Measurements from ENCODE around the gene KAT8.

The KAT8 gene

GRCh38 chr16:31105677-31106213, 11.7 kb upstream of the KAT8 start:
- peaks cover 6% of the 10 kb centered on the region for H3K27me3 ChIP-seq (replicated peaks; ENCODE audit: insufficient read depth, low read length)
- H3K9me3 ChIP-seq (replicated peaks; ENCODE audit: insufficient read depth, low read length), result no peaks in the 10 kb centered on the region
- peaks cover 19% of the 10 kb centered on the region for H3K79me2 ChIP-seq (ENCODE audit: low read length)
- H3F3A ChIP-seq (ENCODE audit: insufficient read depth, low read length), result peaks cover 17% of the 10 kb centered on the region
- peak overlapping the region; percentile 76 for H2AFZ ChIP-seq (ENCODE audit: low read length)
- no peak overlapping the region for H3K4me3 ChIP-seq (ENCODE audit: low read length)
- no peaks in the 10 kb centered on the region for H3K9me2 ChIP-seq (replicated peaks; ENCODE audit: insufficient read depth, low read length)
- peak overlapping the region; percentile 44 for H3K4me2 ChIP-seq (ENCODE audit: low read depth, low read length)
- TF ChIP-seq EZH2 (optimal IDR thresholded peaks at IDR 0.05; ENCODE audit: low read depth, low read length) (no peak), CTCF (IDR thresholded peaks at IDR 0.05; ENCODE audit: low read length) (peak; percentile 62)
- no peak overlapping the region for H3K9ac ChIP-seq (ENCODE audit: low read length)
- no peaks in the 10 kb centered on the region for H3K36me3 ChIP-seq (replicated peaks; ENCODE audit: insufficient read depth, low read length)
- 0 out of 2 replicates have a peak, but pooled peaks cover 11% of the 10 kb centered on the region for H3K4me1 ChIP-seq (ENCODE audit: low read length)
- no peak overlapping the region for H3K27ac ChIP-seq (ENCODE audit: low read length)
- peak; percentile 67 for DNase-seq
- no peaks in the 10 kb centered on the region for H4K20me1 ChIP-seq (ENCODE audit: insufficient read depth, low read length)

- H3K27me3 ChIP-seq (replicated peaks; ENCODE audit: insufficient read depth, low read length), result no peaks in the 10 kb centered on the region
- H3K9me3 ChIP-seq (replicated peaks; ENCODE audit: insufficient read depth, low read length), result no peaks in the 10 kb centered on the region
- DNase-seq, result no peak
- no peak overlapping the region for H3K9ac ChIP-seq (ENCODE audit: low read length)
- 0 out of 2 replicates have a peak overlapping the region, but pooled peaks have one; percentile 10 for H3K4me3 ChIP-seq (ENCODE audit: low read length)
- peak overlapping the region; percentile 76; the same call in 1 of the 2 replicates for H3K27ac ChIP-seq (ENCODE audit: low read length)
- 0 out of 2 replicates have a peak overlapping the region, but pooled peaks have one; percentile 84 for H2AFZ ChIP-seq (ENCODE audit: low read length)
- no peak for TF ChIP-seq CTCF (IDR thresholded peaks at IDR 0.05; ENCODE audit: low read length)
- TF ChIP-seq EZH2 (optimal IDR thresholded peaks at IDR 0.05; ENCODE audit: low read depth, low read length), result no peak
- TF ChIP-seq EZH2phosphoT487 (IDR thresholded peaks at IDR 0.05; ENCODE audit: low read length), result no peak
- peaks cover 17% of the 10 kb centered on the region for H3F3A ChIP-seq (ENCODE audit: insufficient read depth, low read length)
- H3K36me3 ChIP-seq (replicated peaks; ENCODE audit: insufficient read depth, low read length), result no peaks in the 10 kb centered on the region
- no peaks in the 10 kb centered on the region for H4K20me1 ChIP-seq (ENCODE audit: insufficient read depth, low read length)
- 0 out of 2 replicates have a peak, but pooled peaks cover 11% of the 10 kb centered on the region for H3K4me1 ChIP-seq (ENCODE audit: low read length)
- H3K79me2 ChIP-seq (ENCODE audit: low read length), result peaks cover 19% of the 10 kb centered on the region
- peak overlapping the region; percentile 97; the same call in 1 of the 2 replicates for H3K4me2 ChIP-seq (ENCODE audit: low read depth, low read length)
- no peaks in the 10 kb centered on the region for H3K9me2 ChIP-seq (replicated peaks; ENCODE audit: insufficient read depth, low read length)
These were observed 10.7 kb upstream of the KAT8 start for GRCh38 chr16:31106509-31107464.

- Histone ChIP-seq H4K20me1 (ENCODE audit: insufficient read depth, low read length) (no peaks in the 10 kb centered on the region), H3K79me2 (ENCODE audit: low read length) (peaks cover 19% of the 10 kb centered on the region), H2AFZ (ENCODE audit: low read length) (peak overlapping the region; percentile 84), H3K27ac (ENCODE audit: low read length) (peak overlapping the region; percentile 76; the same call in 1 of the 2 replicates), H3K4me3 (ENCODE audit: low read length) (peak overlapping the region; percentile 98; the same call in 1 of the 2 replicates), H3K9me2 (replicated peaks; ENCODE audit: insufficient read depth, low read length) (no peaks in the 10 kb centered on the region), H3K27me3 (replicated peaks; ENCODE audit: insufficient read depth, low read length) (no peaks in the 10 kb centered on the region), H3K36me3 (replicated peaks; ENCODE audit: insufficient read depth, low read length) (no peaks in the 10 kb centered on the region), H3K9ac (ENCODE audit: low read length) (no peak overlapping the region; the same call in 1 of the 2 replicates), H3K4me1 (ENCODE audit: low read length) (0 out of 2 replicates have a peak, but pooled peaks cover 11% of the 10 kb centered on the region), H3K9me3 (replicated peaks; ENCODE audit: insufficient read depth, low read length) (no peaks in the 10 kb centered on the region), H3F3A (ENCODE audit: insufficient read depth, low read length) (peaks cover 17% of the 10 kb centered on the region), H3K4me2 (ENCODE audit: low read depth, low read length) (peak overlapping the region; percentile 97)
- TF ChIP-seq CTCF (IDR thresholded peaks at IDR 0.05; ENCODE audit: low read length) (no peak), EZH2phosphoT487 (IDR thresholded peaks at IDR 0.05; ENCODE audit: low read length) (no peak), EZH2 (optimal IDR thresholded peaks at IDR 0.05; ENCODE audit: low read depth, low read length) (no peak)
- peak; percentile 76 for DNase-seq
These were observed 10.0 kb upstream of the KAT8 start for GRCh38 chr16:31107465-31107867.
